Measurements from ENCODE around the gene PEX14.

The PEX14 gene

DNA sequence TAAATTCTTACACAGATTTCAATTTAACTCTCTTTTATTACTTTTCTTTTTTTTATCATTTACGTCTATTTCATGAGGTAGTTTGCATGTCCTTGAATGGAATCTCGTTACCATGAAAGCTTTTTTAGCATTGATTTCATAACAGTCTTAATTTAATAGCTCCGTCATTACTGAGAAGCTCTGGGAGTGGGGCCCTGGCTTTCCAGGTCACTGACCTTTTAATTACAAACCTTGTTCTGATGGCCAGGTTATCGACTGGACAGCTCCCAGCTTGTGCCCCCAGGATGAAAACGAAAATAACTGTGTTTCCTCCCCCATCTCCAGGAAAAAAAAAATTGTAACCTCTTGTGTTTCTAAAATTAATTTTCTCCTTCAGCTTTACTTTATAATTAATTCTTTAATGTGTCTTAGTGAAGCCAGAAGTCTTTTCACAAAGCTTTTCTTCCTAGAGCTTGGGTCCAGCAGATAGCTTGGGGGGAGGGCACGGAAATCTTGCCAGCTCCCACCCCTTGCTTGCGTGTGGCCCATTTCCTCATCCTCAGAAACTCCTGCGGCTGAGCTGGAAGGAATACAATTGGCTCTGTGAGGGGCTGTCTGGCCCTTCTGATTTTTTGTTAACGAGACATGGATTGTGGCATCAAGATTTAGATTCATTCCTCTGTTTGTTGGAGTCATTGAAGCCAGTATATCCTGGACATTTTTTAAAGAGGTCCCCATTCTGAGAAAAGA is 65.7 kb downstream of the PEX14 start:
- DNase-seq (ENCODE audit: low read depth, low spot score): no peak

DNA sequence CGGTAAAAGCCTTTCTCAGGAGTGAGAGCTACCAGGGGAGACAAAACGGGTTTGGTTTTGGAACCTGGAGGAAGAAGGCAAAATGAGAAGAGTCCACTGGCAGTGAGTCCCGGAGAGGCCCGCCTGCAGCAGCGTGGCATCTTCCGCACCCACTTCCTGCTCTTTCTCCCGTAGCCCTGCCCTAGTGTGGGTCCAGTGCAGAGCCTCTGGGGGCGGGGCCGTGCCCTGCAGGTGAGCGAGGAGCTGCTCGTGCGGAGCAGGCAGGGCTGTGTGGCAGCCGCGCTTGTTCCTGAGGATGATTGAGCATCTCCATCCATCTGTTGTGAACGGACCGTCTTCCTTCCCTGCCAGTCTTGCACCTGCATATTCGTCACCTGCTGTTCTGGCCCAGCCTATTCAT is 66.5 kb downstream of the PEX14 start:
- DNase-seq (ENCODE audit: low read depth, low spot score): no peak

DNA sequence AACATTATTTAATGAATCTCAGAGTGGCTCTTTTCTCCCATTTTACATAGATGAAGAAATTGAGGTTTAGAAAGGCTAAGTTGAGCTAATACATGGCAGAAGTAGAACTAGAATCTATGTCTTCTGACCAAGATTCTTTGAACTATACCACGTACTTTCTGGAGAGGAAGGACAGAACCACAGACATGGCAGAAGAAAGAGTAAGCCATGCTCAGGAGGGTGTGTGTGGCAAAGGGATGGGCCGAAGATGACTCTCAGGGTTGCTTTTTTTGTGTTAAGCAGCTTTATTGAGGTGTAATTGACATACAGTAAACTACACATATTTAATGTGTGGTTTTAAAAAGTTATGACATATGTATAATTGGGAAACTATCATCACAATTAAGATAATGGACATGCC is 69.5 kb downstream of the PEX14 start:
- DNase-seq (ENCODE audit: low read depth, low spot score): no peak

DNA sequence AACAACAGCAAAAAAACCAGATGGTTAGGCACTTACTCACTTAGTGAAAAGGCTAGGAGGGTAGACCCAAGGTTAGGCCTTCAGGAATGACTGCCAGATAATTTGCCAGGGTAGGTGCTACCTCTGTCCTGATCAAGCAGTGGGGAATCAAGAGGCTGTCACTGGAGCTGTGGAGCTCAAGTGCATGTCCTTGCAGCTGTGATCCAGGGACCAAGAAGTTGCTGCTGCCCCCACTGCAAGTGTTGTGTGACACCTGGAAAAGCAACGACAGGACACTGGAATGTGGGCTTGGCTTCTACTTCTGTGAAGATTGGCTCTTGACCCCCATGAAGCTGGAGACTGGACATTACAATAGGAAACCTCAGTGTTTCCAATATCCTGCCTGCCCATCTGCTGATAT is 72.1 kb downstream of the PEX14 start:
- no peak for DNase-seq (ENCODE audit: low read depth, low spot score)

DNA sequence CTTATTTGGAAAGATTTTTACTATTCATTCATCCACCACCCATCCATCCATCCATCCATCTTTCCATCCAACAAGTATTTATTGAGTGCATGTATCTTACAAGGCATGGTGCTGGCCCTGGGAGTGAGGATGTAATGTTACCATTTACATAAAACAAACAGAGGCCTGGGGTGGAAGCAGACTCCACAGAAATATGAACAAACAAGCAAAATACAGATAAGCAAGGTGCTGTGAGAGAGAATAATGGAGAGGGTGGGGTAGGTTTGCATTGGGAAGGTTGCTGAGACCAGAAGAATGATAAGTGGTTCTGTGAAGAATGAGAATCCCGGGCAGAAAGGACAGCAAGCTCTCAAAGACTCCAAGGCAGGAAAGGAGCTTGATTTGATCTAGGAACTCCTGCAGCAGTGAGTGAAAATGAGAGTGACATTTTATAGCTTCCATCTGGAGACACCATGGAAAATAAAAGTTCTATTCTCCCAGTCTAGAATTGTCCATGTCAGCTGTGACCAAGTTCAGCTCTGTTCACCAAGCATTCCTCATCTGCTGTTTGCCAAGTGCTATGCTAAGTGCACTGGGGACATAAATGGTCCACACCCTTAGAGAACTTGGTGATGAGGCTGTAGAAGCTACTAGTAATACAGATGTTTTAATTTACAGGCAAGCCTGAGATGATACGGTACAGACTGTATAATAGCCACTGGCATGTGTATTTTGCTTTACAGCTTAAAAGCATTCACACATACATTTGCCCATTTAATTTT is 75.3 kb downstream of the PEX14 start:
- no peak for DNase-seq (ENCODE audit: low read depth, low spot score)

DNA sequence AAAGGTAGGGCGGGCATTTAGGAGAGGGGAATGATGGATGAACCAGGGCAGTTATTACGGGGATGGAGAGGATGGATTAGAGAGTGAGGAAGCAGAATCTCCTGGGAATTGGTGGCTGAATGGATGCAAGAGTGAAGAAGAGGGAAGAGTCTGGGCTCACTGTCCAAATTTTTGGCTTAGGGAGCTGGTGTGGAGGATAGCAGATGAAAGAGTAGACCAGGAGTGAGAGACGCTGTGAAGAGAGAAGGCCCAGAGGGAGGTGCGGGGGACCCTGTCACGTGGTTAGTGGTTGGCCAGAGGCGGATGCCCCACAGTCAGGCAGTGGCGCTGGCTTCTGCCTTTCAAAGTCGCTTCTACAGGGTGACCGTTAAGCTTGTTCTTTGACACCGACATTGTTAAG is 78.4 kb downstream of the PEX14 start:
- no peak for DNase-seq (ENCODE audit: low read depth, low spot score)

DNA sequence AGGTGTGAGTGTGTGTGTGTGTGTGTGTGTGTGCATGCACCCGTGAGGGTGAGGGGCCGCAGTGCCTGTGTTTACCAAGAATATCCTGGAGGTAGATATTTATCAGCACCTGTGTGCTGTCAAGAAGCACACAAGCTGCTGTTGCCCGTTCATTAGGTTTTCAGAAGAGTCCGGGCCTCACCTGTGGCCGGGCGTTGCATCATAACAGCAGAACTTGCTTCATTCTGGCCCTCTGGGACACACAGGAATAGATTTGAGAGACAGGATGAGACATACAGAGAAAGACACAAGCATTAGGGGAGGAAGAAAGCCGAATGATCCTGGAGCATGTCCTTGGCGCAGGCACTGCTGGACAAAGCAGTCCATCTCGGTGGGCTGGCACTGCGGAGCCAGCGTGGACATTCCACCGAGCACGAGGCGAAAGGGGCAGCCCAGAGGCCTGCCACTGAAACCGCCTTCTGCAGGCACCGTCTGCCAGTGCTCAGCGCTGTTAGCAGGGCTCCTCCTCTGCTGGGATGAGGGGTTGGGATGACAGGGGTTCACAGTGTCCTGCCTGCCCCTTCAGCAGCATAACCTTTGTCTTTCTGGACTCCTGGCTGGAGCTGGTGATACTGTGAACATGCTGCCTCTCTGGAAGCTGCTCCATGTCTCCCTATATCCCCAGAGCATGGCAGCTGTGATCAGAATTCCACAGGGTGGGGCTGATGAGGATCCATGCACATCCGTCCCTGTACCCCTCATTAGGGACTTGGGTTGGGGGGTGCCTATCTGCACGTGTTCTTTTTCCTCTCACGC is 81.1 kb downstream of the PEX14 start:
- DNase-seq (ENCODE audit: low read depth, low spot score): no peak

DNA sequence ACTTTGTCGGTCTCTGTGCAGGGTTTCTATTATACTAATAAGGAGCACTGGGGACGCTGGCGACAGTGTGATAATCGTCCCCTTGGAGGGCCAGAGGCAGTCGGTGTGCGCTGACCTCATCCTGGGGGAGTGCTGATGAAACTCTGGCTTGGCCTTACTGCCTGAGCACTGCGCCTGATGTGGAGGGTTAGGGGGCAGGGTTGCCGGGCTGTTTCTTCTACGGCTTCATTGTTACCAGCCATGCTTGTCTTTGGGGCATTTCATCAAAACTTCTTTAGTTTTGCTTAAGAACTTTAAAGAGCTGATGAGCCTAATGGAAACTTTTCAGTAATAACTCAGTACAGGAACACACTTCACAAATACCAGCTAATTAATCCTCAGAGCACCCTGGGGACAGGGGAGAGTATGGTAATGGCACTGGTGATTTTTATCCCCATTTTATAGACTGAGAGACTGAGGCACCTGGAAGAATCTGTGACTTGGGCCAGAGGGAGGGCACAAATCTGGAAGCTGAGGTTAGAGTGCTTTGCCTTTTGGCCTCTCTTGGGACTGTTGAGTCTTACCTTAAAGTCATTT is 81.8 kb downstream of the PEX14 start:
- DNase-seq (ENCODE audit: low read depth, low spot score): no peak

DNA sequence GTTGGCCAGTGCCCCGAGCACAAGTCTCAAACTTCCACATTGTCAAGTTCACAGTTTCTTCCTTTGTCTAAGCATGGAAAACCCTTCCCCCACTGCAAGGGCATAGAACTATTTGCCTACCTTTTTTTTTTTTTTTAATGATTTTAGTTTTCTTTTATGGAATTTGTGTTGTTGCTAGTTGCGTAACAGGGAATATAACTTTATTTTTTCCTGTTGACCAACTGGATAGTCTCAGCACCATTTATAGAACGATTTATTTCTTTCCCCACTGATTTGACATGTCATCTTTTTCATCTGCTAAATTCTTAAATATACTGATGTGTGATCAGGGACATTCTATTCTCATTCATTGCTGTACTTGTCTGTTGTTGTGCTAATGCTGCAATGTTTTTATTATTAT is 83.0 kb downstream of the PEX14 start:
- no peak for DNase-seq (ENCODE audit: low read depth, low spot score)

DNA sequence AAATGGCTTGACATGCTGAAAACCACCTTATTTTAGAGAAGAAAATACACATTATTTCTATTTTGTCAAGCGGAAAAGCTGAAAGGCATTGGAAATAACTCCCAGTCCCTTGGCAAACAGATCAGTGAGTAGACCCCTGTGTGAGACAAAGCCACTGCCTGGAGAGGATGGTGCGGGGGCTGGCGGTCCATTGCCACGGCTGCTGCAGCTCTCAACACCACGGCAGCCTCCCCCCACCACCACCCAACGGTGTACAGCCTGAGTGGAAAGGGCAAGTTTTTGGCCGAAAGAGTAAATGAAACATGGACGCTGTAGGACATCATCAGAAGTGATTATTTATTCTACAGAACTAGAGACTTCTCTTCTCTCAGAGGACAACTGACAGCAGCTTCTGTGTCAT is 84.6 kb downstream of the PEX14 start:
- DNase-seq (ENCODE audit: low read depth, low spot score): no peak

DNA sequence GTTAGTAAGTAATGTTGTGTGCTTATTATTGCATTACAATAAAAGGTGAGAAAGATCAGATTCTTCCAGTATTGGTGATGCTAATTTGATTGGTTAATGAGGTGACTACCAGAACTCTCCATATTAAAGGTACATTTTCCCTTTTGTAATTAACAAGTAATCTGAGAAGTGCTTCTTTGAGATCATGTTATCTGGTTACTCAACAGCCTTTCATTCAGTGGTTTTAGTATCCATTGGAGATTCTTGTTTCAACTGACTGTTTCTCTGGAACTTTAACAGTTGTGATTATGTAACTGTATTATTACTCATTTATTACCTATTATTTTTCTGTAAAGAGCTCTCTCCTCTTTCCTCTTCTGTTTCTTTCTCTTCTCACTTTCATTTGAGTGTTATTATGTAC is 86.7 kb downstream of the PEX14 start:
- DNase-seq (ENCODE audit: low read depth, low spot score): no peak

DNA sequence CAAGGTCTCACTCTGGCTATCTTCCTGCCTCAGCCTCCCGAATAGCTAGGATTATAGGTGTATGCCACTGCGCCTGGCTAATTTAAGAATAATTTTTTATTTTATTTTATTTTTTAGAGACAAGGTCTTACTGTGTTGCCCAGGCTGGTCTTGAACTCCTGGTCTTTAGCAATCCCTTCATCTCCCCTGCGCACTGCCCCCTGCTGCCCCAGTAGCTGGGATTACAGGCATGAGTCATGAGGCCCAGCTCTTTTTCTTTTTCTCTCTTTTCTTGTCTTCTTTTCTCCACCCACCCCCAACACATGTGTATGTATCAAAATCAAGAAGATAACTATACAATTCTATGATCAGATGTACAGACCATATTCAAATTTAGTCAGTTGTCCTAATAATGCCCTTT is 87.2 kb downstream of the PEX14 start:
- DNase-seq (ENCODE audit: low read depth, low spot score): no peak

DNA sequence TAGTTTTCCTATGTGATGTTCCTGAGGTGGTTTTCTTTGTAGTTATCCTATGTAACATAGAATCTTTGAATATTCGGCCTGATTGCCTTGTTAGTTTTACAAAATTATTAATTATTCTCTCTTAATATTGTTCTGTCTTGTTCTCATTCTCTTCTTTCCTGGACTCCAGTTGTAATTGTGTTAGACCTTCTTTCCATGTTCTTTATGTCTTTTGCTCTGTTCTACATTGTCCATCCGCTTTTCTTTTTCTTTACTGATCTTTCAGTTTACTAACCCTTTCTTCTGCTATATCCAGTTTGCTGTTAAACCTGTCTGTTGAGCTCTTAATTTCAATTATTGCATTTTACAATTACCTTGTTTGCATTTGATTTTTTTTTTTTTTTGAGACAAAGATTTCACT is 89.3 kb downstream of the PEX14 start:
- no peak for DNase-seq (ENCODE audit: low read depth, low spot score)

DNA sequence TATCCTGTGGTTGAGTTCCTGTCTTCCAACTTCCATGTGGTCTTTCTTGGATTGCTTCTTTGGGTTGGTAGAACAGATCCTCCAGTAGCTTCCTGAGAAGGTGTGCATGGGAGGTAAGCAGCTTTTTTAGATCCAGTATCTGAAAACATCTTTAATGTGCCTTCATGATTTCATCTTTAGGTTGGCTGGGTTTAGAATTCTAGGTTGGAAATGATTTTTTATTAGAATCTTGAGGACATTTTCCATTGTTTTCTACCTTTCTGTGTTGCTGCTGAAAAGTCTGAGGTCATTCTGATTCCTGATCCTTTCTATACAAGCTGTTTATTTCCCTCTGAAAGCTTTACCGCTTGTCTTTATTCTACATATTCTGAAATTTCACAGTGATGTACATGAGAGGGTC is 94.8 kb downstream of the PEX14 start:
- no peak for DNase-seq (ENCODE audit: low read depth, low spot score)

DNA sequence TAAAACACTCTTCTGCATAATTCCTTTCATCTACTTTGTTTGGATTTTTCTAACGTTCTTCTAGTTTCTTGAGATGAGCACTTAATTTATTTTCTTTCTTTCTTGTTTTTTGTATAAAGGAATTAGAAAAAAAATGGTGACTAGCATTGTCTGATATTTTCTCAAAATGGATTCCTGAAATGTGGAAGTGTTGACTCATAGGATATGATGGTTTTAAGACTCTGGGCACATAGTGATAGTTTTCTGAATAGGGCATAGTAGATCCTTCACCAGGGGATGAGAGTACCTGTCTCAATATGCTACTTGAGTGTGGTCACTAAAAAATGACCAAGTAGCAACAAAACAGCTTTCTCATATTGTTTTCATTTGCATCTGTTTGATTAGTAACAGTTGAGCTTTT is 100.9 kb downstream of the PEX14 start:
- no peak for DNase-seq (ENCODE audit: low read depth, low spot score)

DNA sequence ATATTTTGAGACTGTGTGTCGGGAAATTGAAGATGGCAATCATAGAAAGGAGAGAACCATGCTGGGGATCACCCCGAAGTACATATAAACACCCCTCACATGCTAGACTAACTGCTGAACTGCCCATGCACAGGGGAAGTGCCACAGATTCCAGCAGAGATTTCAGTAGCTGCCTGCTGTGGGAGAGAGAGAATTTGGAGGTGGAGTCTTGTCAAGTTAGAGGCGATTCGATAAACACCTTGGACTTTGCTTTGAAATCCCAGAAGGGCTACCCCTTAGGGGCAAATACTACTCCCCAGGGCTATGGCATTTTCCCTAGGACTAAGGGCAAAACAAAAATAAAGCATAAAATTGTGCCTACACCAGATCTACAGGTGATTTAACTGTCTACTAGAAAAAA is 103.3 kb downstream of the PEX14 start:
- no peak for DNase-seq (ENCODE audit: low read depth, low spot score)

DNA sequence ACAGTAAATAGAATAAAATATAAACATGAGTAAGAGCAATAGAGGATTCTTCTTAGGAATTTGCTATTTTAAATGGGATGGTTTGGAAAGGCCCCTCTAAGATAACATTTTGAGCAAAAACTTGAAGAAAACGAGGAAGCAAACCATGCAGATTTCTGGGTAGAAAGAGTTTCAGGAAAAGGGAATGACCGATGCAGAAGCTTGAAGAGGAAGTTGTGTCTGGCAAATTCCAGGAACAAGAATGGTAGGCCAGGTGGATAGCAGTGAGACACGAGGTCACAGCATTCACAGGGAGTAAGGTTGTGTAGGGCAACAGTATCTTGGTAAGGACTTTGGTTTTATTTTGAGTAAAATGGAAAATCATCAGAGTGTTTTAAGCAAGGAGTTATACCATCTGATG is 108.9 kb downstream of the PEX14 start:
- no peak for DNase-seq (ENCODE audit: low read depth, low spot score)

DNA sequence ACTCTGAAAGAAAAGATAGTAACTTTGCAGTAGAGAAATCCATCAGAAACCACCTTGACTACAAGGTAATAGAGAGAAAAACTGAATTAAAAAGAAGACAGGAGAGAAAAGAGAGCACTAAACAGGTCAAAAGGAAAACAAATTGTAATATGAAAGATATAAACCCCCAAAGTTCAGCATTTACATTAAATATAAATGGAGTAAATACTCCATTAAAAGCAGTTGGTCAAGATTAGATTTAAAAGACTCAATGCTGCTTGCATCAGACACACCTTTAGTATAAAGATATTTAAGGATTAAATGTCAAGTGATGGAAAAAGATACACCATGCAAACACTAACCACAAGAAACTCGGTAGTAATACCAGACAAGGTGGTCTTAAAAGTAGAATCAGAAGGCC is 110.5 kb downstream of the PEX14 start:
- DNase-seq (ENCODE audit: low read depth, low spot score): no peak

DNA sequence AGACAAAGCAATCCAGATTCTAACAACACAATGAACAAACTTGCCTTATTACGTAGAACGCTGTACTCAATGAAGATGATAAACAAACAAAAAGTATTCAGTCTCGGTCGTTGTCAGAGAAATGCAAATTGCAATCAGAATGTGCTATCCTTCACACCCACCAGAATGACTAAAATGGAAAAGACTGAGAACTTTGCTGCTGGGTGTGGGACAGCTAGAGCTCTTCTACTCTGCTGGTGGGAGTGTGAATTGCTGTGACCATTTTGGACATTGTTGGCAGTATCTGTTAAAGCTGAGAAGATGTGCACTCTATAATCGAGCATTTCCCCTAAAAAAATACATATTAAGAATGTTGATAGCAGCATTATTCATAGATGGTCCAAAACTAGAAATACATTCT is 111.4 kb downstream of the PEX14 start:
- DNase-seq (ENCODE audit: low read depth, low spot score): no peak

DNA sequence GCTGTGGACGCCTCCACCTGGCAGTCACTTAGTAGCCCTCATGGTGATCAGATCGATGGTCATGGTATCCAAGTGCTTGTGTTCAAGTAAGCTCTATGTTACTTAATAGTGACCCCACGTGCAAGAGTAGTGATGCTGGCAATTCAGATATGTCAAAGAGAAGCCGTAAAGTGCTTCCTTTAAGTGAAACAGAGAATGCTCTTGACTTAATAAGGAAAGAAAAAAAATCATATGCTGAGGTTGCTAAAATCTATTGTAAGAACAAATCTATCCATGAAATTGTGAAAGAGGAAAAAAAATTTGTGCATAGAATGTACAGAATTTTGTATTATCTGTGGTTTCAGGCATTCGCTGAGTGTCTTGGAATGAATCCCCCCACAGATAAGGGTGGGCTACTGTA is 113.9 kb downstream of the PEX14 start:
- no peak for DNase-seq (ENCODE audit: low read depth, low spot score)

DNA sequence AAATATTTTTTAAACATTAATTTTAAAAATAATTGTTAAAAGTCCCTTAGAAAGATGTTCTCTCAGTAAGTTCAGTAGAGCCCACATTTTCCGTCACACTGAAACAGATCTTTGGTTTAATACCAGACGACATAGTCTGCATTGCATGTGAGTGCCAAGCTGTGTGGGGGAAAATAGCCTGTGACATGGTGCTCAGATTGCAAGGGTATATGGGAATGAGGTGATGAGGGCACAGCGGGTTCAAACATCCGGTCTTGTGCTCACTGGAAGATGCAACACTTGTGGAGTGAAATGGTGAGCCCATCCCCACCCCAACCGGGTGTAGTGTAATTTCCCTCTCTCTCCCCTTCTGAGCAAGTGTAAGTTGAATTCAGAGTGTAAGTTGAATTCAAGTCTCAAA is 114.3 kb downstream of the PEX14 start:
- DNase-seq (ENCODE audit: low read depth, low spot score): no peak

DNA sequence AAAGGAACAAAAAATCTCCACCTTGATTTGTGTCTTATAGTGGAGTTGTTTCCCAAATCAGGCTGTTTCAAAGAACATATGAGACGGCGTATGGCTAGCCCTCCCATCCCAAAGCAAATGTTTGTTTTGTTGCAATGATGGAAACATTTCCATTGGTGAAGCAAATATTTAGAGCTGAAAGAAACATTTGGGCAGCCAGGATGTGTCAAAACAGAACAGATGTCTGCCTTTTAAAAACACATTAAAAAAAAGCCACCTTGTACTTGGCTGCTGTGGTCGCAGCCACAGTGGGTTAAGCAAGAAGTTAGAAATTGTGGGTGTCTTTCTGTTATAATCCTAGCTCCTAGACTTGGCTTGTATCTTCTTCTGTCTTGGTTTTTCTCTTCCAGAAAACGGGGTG is 116.3 kb downstream of the PEX14 start:
- DNase-seq (ENCODE audit: low read depth, low spot score): no peak
